GM12872 (cell line): ENCODE measurements around the gene GPSM3.

Experiments
- CTCF ChIP-seq: IDR thresholded peaks from 3 replicates; pipeline ENCODE4 v1.5.1; 2011; ENCODE audit warnings: low read depth, mild to moderate bottlenecking, low read length, moderate library complexity; ENCODE audit not compliant: insufficient read depth

GPSM3 gene

DNA sequence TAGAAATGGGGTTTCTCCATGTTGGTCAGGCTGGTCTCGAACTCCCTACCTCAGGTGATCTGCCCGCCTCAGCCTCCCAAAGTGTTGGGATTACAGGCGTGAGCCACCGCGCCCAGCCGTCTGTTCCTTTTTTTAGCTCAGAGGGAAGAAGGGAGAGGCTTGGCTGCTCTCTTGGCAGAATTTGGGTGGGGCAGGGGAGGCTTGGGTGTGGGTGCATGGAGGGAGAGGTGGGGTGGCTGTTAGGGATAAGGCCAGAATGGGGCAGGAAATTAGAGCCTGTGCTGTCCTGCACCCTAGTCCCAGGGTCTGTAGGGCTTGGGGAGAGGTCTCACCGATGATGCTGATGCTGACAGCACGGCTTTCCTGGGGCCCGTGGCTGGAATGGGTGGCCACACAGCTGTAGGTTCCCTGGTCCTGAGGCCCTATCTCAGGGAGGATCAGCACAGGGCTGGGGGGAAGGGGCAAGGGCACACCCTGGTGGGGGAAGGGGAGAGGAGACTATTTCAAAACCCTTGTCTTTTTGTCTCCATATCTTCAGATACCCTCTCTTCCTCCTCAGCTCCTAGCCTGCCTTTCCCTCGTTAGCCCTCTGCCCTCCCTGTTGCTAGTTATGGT, 10.4 kb downstream of the GPSM3 start:
- TF ChIP-seq CTCF: no peak

DNA sequence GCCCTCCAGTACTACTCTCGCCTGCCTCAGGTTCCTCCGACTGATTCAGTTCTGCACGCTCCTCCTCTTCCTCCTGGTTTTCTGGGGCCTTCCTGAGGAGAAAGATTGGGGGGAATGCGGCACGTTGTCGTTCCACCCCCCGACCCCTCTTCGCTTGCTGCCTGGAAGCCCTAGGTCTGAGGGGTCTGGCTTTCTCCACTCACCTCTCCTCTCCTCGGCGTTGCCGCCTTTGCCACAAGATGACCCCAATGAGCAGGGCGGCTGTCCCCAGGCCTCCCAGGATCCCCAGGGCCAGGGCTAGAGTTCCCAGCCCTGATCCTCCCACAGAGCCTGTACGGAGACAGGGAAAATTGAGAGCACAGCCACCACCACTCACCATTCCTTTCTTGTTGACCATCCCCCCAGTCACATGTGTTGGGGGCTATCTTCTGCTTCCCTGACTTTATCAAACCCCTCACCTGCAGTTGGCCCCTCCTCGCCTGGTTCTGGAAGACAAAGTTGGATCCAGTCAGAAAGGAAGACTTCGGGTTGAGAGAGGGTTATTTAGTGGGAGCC, 11.2 kb downstream of the GPSM3 start:
- no peak for TF ChIP-seq CTCF

- no peak for TF ChIP-seq CTCF
Measured at GRCh38 chr6:32179766-32180405, 12.6 kb downstream of the GPSM3 start.

DNA sequence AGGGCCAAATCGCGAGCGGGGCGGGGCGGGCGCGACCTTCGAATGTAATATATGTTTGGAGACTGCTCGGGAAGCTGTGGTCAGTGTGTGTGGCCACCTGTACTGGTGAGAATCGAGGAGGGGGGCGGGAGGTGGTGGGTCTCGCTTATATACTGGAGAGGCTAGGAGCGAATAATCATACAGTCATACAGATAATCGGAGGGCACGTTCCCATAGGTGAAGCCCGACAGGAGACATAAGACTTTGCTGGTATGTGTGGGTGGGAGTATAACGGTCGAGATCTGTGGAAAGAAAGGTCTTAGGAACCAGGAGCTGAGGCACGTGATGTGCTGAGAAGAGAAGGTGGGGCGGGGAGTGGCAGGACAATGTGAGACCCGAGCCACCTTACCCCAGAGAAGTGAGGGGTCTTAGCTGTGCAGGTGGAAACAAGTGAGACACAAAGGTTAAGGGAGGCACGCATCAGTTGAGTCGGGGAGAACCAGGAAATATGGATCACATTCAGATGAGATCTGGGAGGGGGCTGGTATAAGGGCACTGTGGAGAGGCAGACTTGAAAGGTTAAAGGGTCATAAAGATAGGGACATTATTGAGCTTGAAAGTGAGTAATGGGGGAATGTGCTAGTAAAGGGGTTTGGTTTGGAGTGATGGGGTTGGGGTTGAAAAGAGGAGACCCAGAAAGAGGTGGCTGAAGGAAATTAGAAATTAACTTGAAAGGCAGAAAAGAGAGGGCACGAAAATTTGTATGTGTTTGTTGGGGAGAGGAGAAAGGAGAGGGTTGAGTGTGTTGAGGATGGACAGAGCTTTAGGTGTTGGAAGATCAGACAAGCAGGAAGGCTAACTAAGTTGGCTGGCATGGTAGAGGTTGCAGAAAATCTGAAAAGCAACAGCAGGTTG, 13.6 kb downstream of the GPSM3 start:
- TF ChIP-seq CTCF: no peak

DNA sequence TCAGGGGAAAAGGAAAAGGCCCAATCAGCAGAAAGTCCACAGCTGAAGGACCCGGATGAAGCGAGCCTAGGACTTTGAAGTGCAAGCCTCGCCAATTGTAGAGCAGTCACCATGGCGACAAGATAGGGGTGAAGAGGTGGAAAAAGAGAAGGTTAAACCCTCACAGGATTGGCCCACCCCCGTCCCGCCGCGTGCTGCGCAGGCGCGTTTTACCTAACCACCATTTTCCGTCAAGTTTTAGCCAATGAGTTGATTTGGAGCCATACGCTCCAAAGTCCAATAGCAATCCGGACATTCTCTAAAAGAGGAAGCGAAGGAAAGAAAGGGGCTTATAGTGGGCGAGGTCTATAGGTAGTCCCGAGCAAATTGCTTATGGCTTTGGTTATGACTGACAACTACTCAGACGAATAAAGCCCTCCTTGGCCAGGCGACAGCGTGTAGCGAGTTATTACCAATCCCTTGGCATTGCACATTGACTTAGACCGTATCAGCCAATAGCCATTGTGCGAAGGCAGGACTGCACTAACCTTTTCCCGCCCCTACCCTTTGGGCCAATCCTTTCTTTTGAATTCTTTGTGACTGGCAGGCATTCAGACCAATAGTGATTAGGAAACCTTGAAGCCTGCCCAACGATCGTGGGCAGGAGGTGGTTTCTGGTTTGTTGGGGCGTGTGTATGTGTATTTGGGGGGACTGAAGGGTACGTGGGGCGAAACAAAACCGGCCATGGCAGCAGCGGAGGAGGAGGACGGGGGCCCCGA, 14.5 kb downstream of the GPSM3 start, which contains the start of gene RNF5:
Gene RNF5, plus strand, starts transcription at position 618 of the 759 bp plus-strand sequence. Its CDS starts 107 bp downstream, at position 725.
- TF ChIP-seq CTCF: no peak

- no peak for TF ChIP-seq CTCF
Measured at GRCh38 chr6:32177183-32177787, 15.2 kb downstream of the GPSM3 start.
